GM20000 (cell line): Measurements from ENCODE around the gene TNFRSF4.

Experiments
- DNase-seq: peaks from one replicate; pipeline ENCODE4 v3.0.0; 2012; ENCODE audit warnings: low spot score
- TF ChIP-seq, protein P1 (sequence below): IDR thresholded peaks from 2 replicates; pipeline ENCODE4 v1.5.1; 2012; ENCODE audit warnings: mild to moderate bottlenecking, control low read depth; ENCODE audit errors: extremely low read depth, missing control alignments

The TNFRSF4 gene

GRCh38 chr1:1217621-1218523 lies 3.9 kb upstream of the TNFRSF4 start:
- TF ChIP-seq, protein P1, sequence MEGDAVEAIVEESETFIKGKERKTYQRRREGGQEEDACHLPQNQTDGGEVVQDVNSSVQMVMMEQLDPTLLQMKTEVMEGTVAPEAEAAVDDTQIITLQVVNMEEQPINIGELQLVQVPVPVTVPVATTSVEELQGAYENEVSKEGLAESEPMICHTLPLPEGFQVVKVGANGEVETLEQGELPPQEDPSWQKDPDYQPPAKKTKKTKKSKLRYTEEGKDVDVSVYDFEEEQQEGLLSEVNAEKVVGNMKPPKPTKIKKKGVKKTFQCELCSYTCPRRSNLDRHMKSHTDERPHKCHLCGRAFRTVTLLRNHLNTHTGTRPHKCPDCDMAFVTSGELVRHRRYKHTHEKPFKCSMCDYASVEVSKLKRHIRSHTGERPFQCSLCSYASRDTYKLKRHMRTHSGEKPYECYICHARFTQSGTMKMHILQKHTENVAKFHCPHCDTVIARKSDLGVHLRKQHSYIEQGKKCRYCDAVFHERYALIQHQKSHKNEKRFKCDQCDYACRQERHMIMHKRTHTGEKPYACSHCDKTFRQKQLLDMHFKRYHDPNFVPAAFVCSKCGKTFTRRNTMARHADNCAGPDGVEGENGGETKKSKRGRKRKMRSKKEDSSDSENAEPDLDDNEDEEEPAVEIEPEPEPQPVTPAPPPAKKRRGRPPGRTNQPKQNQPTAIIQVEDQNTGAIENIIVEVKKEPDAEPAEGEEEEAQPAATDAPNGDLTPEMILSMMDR: no peak
- no peak for DNase-seq

- TF ChIP-seq, protein P1: no peak
- no peak for DNase-seq
Measured at GRCh38 chr1:1216770-1217620, 3.0 kb upstream of the TNFRSF4 start.

- no peak for DNase-seq
- TF ChIP-seq, protein P1: no peak
Measured at GRCh38 chr1:1215881-1216605, 2.1 kb upstream of the TNFRSF4 start.

GRCh38 chr1:1215080-1215676 lies 1.2 kb upstream of the TNFRSF4 start:
- TF ChIP-seq, protein P1: no peak
- no peak for DNase-seq

GRCh38 chr1:1212780-1213344 lies 1.1 kb downstream of the TNFRSF4 start:
- peak; percentile 84 for DNase-seq
- TF ChIP-seq, protein P1: no peak

GRCh38 chr1:1211541-1212441 lies 2.2 kb downstream of the TNFRSF4 start:
- no peak for DNase-seq

More at GRCh38 chr1:1211541-1212441, 2.2 kb downstream of the TNFRSF4 start:
- TF ChIP-seq, protein P1: no peak
